ENCODE results near the gene SPATA20.

- TF ChIP-seq CTCF (IDR thresholded peaks at IDR 0.05) (no peak), POLR2A (IDR thresholded peaks at IDR 0.05) (no peak)
Measured at GRCh38 chr17:50601823-50602375, 54.9 kb downstream of the SPATA20 start.
